NCI-H82 treated with DMSO at 0.1 percent for 48 hours (cell line): Measurements from ENCODE around the gene SOBP.

Source experiments
- DNase-seq: peaks from one replicate; lab custom pipeline; 2025; ENCODE audit not compliant: unreplicated experiment; lab: John Stamatoyannopoulos, UW

SOBP gene

DNA sequence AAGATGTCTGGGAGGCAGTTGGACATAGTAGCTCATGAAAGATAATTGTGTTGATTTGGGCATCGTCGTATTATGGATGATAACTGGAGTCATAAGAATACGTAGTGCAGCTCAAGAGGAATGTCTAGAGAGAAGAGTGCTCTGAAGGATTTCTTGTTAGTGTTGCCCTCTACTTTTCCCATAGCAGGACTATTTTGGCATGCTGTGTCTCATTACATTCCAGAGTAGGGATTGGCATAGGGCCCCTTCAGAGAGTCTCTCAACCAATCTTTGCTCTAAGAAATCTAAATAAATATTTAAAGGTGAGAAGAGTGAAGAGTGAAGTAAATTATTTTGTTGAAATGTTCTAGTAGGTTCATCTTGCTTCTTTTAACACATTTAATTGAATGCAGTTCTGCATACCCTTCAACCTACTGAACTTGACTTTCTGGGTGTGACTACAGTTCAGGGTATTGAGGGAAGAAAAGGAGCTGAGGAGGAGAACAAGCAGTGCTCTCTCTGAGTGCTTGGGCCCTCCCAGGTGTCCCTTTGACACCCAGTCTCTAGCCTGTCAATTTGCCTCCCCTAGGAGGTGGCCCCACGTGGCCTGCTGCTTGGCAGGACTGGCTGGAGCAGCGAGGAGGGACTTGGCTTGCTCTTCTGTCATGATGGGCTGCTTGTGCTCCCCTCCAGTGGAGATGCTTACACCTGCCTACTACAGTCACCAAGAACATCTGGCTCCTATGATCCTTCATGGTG is 33.3 kb downstream of the SOBP start:
- no peak for DNase-seq

DNA sequence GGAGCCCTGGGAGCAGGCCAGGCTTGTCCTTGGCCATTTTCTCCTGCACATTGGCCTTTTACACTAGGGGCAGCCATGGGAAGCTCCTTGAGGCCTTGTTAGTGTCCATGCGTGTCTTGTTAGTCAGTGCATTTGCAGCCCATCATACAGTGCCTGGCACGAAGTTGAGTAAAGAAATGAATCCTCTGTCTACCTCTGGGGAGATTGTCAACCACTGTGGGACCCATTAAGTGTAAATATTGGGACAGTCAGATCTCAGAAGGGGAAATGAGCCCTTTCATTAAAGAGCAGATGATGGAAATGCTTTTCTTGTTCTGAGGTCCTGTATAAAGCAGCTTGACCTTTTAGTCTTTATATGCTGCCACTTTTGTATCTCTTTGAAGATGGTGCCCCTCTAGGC is 33.9 kb downstream of the SOBP start:
- no peak for DNase-seq

DNA sequence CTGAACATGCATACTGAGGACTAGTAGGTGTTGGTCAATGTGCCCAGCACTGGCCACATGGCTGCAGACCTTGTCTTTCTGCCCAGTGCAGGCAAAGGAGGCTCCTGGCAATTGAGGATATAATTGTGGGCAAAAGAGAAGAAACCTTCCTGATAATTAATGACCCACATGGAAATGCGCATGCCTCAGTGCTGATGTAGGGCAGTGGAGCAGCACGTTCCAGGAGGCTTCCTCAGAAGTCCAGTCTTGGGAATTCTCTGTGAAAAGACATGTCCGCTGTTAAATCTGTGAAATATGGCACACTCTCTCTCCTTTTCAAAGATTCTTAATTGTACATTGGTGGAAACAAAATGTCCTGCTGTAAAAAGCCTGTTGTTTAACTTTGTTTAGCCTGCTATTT is 34.7 kb downstream of the SOBP start:
- no peak for DNase-seq

GRCh38 chr6:107531868-107532267 is 42.0 kb downstream of the SOBP start:
- DNase-seq: no peak

- no peak for DNase-seq
These were observed 42.8 kb downstream of the SOBP start for GRCh38 chr6:107532706-107533105.

DNA sequence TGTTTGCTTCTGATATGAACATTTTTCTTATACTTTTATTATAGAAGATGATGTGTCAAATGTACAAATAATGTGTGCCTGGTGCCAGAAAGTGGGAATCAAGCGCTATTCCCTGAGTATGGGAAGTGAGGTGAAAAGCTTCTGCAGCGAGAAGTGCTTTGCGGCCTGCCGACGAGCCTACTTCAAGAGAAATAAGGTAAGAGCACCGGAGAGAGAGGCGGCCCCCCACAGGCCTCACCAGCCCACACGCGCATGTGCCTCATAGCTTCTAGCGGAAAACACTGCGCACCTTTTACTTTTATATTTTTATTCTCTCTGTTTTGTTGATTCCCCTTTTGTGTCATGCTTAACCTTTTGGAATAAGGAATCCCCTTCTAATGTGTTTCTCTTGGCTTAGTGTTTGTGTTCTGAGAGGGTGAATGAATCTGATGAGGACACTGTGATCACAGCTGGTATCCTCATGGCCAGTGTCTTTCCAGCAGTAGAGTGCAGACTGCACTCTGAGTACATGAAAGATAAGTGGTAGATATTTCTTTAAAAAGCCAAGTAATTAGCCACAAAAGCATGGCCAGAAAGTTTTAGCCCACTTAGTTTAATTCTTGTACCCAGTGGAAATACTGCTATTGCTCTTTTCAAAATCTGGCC is 43.6 kb downstream of the SOBP start:
- DNase-seq: no peak

GRCh38 chr6:107534571-107535141 is 44.7 kb downstream of the SOBP start:
- no peak for DNase-seq

- no peak for DNase-seq
These were observed 45.7 kb downstream of the SOBP start for GRCh38 chr6:107535626-107536025.

GRCh38 chr6:107536180-107536961 is 46.5 kb downstream of the SOBP start:
- no peak for DNase-seq

- DNase-seq: no peak
These were observed 47.6 kb downstream of the SOBP start for GRCh38 chr6:107537559-107537958.

GRCh38 chr6:107538856-107539387 is 49.0 kb downstream of the SOBP start:
- DNase-seq: no peak

- DNase-seq: no peak
These were observed 49.5 kb downstream of the SOBP start for GRCh38 chr6:107539409-107539808.

DNA sequence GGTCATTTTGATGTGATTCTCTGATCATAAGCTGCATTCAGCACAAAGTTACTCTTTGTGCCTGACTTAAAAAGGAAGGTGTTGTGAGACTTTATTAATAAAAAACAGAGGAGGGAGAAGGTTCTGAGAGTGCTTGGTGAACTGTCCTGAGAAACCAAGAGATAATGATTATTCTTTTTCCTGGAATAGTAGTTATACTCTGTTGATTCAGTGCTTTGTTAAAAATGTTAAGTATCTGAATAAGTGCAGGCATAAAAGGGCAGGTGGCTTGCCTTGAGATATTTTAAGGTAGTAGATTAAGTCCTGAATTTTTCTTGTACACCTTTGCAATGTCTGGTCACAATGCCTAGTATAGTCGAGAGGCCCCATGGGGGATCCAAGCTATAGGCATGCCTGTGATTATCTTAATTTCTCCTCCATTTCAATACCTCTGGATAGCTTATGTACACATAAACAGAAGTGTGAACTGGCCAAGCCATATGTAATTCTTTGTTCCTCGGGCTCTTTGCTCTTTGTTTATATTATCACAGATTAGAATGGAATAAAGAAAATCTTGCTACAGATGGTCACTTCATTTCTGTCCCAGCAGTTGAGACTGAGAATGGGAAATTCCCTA is 50.0 kb downstream of the SOBP start:
- no peak for DNase-seq

DNA sequence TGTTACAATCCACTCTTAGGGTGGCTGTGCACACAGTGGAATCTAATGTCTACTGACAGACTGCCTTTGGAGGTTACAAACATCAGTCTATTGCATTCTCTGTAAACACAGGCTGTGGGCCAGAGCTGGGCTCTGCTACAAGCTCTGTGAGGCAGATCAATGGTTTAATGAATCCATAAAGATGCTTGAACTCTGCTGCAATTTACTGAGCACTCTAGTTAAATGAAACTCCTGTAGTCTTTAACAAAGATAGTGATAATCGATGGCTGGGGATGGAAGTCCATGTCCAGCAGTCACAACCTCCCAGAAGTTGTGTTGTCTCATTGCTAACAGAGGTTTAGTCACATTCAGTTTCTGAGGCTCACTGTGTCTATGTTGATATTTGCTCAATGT is 50.5 kb downstream of the SOBP start:
- no peak for DNase-seq

DNA sequence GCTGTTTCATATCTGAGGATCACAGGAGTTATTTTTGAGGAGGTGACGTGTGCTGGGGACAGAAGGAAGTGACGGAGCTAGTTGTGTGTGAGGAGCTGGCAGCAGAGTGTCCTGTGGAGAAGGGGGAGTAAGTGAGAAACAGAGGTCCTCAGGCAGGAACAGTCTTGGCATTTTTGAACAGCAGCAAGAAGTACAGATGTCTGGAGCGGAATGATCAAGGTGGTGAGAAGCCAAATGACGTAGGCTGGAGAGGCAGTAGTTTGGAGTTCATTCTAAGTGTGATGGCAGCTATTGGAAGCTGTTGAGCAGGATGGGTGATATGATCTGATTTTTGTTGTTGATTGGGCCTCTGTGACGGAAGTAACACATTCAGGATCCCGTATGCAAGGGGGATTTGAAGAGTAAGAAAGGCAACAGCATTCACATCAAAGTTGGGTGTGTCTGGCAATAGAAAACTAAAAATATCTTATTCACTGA is 52.3 kb downstream of the SOBP start:
- no peak for DNase-seq

- no peak for DNase-seq
These were observed 53.2 kb downstream of the SOBP start for GRCh38 chr6:107543088-107543487.

DNA sequence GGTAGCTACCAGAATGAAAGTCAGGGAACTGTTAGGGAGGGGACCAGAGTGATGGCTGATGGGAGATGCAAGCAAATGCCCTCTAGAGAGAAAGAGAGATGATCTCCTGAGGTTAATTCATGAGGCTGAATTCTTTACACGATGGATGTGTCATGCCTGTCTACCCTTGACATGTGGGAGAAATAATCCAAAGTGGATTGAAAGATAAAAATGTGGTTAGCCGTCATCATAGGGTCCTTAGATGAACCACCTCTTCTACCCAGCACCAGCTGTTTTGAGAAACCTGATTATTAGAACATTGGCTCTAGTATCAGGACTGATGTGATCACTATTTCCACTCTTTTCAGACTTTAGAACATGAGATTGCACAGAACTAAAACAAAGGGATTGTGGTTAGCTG is 53.6 kb downstream of the SOBP start:
- no peak for DNase-seq

- no peak for DNase-seq
These were observed 55.8 kb downstream of the SOBP start for GRCh38 chr6:107545763-107546162.

DNA sequence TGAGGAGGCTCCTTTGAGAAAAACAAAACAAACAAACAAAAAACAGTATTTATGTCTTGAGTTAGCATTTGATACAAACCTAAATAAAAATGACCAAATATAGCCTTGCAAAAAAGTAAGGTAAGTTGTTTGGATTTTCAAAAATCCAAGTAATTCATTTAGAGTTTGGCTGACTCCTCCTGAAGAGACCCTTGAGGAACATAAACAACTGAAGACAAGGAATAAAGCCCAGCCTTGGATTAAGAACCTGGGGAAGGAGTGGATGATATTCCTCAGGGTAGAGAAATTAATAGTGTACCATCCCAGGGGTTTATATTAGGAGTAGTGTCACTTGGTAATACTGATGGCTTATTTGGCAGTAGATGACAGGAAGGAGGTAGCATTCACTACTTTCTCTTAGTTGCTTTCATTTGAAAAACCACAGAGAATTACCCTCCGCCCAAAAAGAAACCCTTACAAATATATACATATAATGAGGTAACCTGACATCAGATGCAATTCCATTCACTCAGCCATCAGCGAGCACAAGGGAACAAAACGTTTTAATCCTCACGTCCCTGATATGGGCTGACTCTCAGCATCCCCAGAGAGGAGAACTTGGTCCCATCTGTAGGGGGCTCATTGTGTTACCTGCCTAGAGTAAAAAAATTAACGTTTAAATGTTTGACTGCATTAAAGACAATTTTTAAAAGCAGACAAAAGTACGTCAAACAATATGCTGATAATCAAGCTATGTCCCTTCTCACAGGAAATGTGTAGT is 57.0 kb downstream of the SOBP start:
- DNase-seq: no peak

- DNase-seq: no peak
These were observed 57.5 kb downstream of the SOBP start for GRCh38 chr6:107547451-107547840.
